HG02610 (cell line): ENCODE measurements around the gene GCH1.
"Not testable (repeated sequence)": the region's sequence is repeated elsewhere in the genome, so short reads cannot be mapped to it uniquely, and the experiment has no call there.

Experiments
- ATAC-seq: cut with Tn5 transposase; IDR thresholded peaks from one replicate; pipeline ENCODE4 v1.9.1; 2021; ENCODE audit warnings: mild to moderate bottlenecking, moderate library complexity; ENCODE audit not compliant: unreplicated experiment

The GCH1 gene

GRCh38 chr14:54870154-54871090 is 32.2 kb downstream of the GCH1 start:
- ATAC-seq: not testable (repeated sequence)

- ATAC-seq: no peak
These were observed 35.6 kb downstream of the GCH1 start for GRCh38 chr14:54867011-54867410.

GRCh38 chr14:54866588-54866987 is 36.0 kb downstream of the GCH1 start:
- no peak for ATAC-seq

DNA sequence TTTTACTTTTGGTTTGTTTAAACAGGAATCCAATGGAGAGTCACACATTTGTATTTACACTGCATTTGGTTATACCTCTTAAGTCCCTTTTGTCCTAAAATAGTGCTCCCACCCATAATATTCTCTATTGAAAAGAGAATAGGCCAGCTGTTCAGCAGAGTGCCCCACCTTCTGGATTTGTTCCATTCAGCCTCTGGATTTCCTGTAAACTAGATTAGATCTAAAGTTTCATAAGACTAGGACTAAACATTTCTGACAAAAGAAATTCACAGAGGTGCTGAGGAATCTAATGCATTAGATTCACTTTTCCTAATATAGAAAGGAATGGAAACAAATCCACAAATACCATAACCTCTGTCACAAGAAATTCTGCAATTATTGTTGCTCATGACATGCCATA is 38.1 kb downstream of the GCH1 start:
- no peak for ATAC-seq

GRCh38 chr14:54857830-54858269 is 44.8 kb downstream of the GCH1 start:
- ATAC-seq: peak; percentile 82

DNA sequence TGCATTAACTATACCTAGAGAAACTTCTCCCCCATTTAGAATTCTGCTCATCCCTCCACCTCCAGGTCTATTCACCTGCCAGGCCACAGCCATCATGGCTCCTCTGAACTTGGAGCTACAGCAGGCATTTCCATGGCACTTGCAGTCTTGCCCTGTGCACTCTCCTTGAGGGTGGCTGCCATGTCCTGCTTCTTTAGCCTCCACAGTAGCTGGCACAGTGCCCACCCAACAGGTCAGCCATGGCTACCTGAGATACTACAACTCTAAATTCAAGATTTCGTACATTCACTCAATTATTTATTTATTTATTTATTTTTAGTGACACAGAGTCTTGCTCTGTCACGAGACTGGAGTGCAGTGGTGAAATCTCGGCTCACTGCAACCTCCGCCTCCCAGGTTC is 46.5 kb downstream of the GCH1 start:
- no peak for ATAC-seq

- ATAC-seq: no peak
These were observed 48.4 kb downstream of the GCH1 start for GRCh38 chr14:54854181-54854580.

DNA sequence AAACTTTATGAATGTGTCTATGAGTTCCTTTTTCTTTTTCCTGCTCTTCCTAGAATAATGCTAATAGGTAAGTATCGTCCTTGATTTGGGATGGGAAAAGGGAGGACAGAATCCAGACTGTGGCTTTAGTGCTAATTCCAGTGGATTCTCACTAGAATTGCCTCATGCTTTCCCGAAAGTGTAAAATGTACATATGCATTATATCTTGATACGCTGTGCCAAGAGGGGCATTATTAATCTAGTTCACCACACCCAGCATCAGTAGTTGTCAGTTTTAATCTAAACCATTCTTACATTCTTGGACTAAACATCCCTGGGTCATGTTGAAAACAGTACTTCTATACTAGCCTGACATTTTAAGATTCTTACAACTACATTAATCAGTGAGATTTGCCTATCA is 49.3 kb downstream of the GCH1 start:
- no peak for ATAC-seq

- ATAC-seq: no peak
These were observed 50.4 kb downstream of the GCH1 start for GRCh38 chr14:54852215-54852614.

DNA sequence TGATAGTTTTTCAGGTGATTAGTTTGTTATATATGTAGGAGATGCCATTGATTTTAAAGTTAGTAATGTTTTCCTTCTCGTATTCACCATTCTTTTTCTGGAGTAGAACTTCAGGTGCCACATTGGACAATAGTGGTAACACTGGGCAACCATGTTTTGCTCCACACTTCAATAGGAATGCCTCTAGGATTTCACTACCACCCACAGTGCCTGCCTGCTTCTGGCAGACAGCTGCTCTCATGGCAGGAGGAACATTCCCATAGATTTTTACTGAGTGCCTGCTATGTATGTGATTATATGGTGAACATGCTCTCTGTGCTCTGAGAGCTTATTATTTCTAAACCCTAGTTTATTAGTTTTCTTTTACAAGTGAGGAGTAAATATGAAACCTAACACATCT is 53.7 kb downstream of the GCH1 start:
- ATAC-seq: no peak

GRCh38 chr14:54845641-54846040 is 57.0 kb downstream of the GCH1 start:
- no peak for ATAC-seq

- no peak for ATAC-seq
These were observed 58.1 kb downstream of the GCH1 start for GRCh38 chr14:54844479-54844878.

DNA sequence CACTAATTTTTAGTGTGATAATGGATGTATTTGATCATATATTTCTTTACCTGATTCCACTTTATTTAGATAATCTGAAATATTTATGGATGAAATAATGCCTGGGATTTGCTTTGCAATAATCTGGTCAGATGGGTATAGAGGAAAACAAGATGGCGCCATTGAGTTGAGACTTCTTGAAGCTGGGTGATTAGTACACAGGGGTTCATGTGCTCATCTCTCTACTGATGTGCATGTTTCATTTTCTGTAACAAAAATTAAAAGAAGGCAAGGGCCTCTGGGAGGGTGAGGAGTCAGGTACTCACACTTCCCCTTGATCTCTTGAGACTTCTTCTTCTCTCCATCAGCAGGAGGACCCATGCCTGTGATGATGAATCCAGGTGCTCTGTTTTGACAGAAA is 61.8 kb downstream of the GCH1 start:
- no peak for ATAC-seq

DNA sequence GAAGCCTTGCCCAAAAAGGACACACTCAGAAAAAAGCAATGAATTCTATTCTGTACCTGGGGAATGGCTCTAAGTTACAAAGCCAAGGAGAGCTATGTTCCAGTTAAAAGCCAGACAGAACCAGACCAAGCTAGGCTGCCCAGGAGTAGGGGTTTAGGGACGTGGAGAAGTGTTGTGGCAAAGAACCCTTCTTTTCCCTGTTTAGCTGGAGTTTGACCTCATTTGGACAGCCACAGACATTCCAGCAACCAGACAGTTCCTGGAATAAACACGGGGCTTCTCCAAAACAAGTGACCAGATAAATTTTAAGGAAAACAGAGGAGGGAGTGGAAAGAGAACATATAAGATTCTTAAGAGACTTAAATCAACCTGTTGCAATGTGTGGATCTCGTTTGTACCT is 62.3 kb downstream of the GCH1 start:
- ATAC-seq: no peak

GRCh38 chr14:54839701-54840119 is 62.9 kb downstream of the GCH1 start:
- no peak for ATAC-seq

GRCh38 chr14:54838931-54839512 is 63.6 kb downstream of the GCH1 start:
- ATAC-seq: no peak

DNA sequence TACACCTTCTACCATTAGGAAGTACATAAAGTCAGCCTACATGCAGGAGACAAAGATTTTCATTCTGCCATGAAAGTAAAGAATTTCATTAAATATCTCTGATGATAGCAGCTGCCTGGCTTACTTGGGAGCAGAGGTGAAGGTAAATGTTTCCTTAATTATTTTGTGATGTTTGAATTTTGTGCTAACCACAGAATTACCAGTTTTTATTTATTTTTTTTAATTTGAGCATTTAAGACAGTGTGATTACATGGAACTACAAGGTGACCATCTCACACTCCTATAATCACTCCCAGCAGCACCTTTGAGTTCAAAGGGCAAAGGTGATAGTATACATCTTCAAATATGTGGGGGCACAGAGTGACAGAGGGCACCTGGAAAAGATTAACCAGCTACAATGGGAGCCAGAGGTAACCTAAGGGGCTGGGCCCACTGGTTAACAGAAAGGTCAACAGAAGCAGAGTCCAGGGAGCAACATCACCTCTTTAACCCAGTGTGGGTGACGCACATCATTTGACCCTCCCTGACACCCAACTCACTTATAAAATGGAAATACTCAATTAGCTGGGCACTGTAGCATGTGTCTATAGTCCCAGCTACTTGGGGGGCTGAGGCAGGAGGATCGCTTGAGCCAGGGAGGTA is 65.0 kb downstream of the GCH1 start:
- no peak for ATAC-seq

DNA sequence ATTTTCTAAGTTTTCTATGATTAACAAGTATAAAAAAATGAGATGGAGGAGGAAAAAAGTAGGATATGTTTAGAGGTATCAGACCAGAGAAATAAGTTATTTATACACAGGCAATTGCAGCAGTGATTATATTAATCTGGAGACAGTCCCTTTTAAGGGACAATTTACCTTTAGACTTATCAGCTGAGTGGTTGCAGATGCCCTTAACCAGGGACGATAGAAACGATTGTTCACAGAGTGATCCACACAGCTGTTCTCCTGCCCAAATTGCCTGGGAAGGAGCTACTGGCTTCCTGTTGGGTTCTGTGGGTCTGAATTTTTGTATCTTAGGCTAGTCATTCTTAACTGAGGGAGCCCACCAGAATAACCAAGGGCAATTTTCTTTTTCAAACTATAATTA is 66.4 kb downstream of the GCH1 start:
- no peak for ATAC-seq

GRCh38 chr14:54834727-54835126 is 67.9 kb downstream of the GCH1 start:
- no peak for ATAC-seq

DNA sequence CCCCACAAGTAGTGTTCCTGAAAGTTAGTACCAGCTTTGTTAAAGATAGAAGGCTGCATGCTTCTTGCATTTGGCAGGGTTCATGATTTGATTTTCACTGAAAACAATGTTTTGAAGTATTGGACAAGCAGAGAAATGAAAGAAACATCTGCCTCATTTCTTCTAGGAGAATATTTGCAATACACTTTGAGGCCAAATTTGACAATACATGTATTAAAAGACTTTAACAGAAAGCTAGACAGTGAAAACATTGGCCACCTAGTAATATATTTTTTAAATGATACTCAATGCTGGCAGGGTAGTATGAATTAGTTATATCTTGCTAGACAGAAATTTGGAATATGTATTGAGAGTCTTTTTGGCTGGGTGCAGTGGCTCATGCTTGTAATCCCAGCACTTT is 68.5 kb downstream of the GCH1 start:
- ATAC-seq: no peak

GRCh38 chr14:54830650-54831049 is 72.0 kb downstream of the GCH1 start:
- ATAC-seq: no peak
